ENCODE results near the gene ANKS1A.

ANKS1A gene

GRCh38 chr6:35025232-35026188 lies 136.5 kb downstream of the ANKS1A start:
- no peak for DNase-seq

GRCh38 chr6:35026434-35027222 lies 137.6 kb downstream of the ANKS1A start:
- no peak for DNase-seq

- no peak for DNase-seq
Observed at GRCh38 chr6:35027807-35028206, 138.8 kb downstream of the ANKS1A start.

- DNase-seq, result no peak
Observed at GRCh38 chr6:35028781-35029769, 140.0 kb downstream of the ANKS1A start.

GRCh38 chr6:35030099-35030498 lies 141.0 kb downstream of the ANKS1A start:
- DNase-seq, result no peak

- no peak for DNase-seq
Observed at GRCh38 chr6:35031611-35032529, 142.8 kb downstream of the ANKS1A start.

GRCh38 chr6:35033683-35034082 lies 144.6 kb downstream of the ANKS1A start:
- no peak for DNase-seq

- DNase-seq, result no peak
Observed at GRCh38 chr6:35034411-35035191, 145.5 kb downstream of the ANKS1A start.

- DNase-seq, result no peak
Observed at GRCh38 chr6:35035481-35036030, 146.5 kb downstream of the ANKS1A start.

GRCh38 chr6:35036059-35036827 lies 147.2 kb downstream of the ANKS1A start:
- no peak for DNase-seq

- no peak for DNase-seq
Observed at GRCh38 chr6:35036828-35037663, 148.0 kb downstream of the ANKS1A start.

GRCh38 chr6:35037664-35038038 lies 148.6 kb downstream of the ANKS1A start:
- no peak for DNase-seq

- no peak for DNase-seq
Observed at GRCh38 chr6:35038076-35038475, 149.0 kb downstream of the ANKS1A start.

GRCh38 chr6:35040398-35040797 lies 151.3 kb downstream of the ANKS1A start:
- DNase-seq, result no peak

- no peak for DNase-seq
Observed at GRCh38 chr6:35041086-35041861, 152.2 kb downstream of the ANKS1A start.

GRCh38 chr6:35042031-35042815 lies 153.2 kb downstream of the ANKS1A start:
- DNase-seq, result no peak

All from NCI-H446 (cell line).